HG03095 (cell line): Measurements from ENCODE around the gene CNTF.
"Not testable (repeated sequence)": the region's sequence is repeated elsewhere in the genome, so short reads cannot be mapped to it uniquely, and the experiment has no call there.

Source experiments
- ATAC-seq: cut with Tn5 transposase; IDR thresholded peaks from one replicate; pipeline ENCODE4 v1.9.1; 2021; ENCODE audit warnings: moderate library complexity; ENCODE audit not compliant: unreplicated experiment

The CNTF gene

DNA sequence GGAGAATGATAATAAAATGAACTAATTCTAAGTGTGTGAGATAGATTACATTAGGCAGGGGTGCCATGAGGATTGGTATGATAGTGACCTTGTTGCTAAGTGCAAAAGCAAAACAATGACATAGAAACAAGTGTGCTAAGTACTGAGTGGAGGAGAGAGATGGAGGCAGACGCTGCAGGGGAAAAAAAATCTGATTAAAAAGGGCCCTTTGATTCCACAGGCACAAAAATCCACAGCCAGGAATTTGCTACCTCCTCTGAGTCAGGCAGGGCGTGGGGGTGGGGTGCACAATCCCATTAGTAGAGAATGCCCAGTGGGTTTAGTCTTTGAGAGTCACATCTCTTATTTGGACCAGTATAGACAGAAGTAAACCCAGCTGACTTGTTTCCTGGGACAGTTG lies at the start of gene CNTF:
CNTF (plus strand) TSS at position 322 of the 400 bp plus-strand sequence. CDS start 88 bp downstream, outside the sequence.
- ATAC-seq = no peak

GRCh38 chr11:58572906-58573305 lies 49.6 kb upstream of the CNTF start:
- ATAC-seq = not testable (repeated sequence)

- no peak for ATAC-seq
These were observed 48.9 kb upstream of the CNTF start for GRCh38 chr11:58573451-58574104.

DNA sequence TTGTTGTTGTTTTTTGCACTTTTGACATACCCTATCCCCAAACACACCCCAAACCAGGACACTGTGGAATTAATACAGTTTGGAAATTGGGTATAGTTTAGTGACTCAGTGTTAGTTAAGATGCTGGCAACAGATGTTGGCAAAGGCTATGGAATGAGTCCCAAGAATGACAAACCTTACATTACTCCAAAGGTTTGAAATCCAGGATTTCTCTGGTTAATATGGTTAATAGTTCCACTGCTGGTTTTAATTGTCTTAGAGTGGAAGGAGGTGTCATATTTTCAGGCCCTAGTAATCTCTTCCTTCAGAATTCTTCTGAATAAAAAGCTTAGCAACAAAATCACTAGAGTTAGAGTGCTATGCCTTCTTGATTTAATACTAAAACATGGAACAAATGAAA lies 47.6 kb upstream of the CNTF start:
- no peak for ATAC-seq

- ATAC-seq = no peak
These were observed 47.0 kb upstream of the CNTF start, which contains the start of gene LPXN for GRCh38 chr11:58575377-58576020. TSS of gene LPXN (minus strand) at chr11:58575856. CDS start at chr11:58575772, 84 bp downstream.

GRCh38 chr11:58576887-58577471 lies 45.5 kb upstream of the CNTF start:
- no peak for ATAC-seq

DNA sequence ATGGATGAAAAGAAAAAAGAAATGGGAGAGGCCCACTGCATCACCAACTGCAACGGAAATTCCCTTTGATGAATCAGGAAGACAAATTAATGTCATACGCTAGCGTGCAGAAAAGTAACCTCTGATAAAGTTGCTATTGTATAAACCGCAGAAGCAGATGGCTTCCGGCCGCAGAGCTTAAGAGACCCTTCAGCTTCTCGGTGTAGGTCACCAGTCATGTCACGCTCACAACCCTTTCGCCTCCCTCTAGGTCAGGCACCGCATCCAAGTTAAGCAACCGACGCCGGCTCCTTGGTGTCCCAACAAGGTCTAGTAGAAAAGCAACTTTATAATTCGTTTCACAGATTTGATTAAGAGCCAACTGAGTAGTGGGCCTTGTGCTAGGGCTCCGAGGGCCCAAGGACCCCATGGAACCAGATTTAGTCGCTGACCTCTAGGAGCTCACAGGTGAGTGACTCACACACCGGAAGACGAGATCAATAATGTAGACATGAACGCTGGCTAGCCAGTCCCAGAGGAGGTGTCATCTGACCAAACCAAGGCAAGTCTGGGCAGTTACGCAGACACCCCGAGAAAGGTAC lies 44.8 kb upstream of the CNTF start:
- peak; percentile 49 for ATAC-seq

- no peak for ATAC-seq
These were observed 44.3 kb upstream of the CNTF start for GRCh38 chr11:58578136-58578634.

- ATAC-seq = peak; percentile 26
These were observed 43.8 kb upstream of the CNTF start, which contains the start of gene ZFP91 for GRCh38 chr11:58578635-58579191. TSS of gene ZFP91 (plus strand) at chr11:58579063. CDS start at chr11:58579282, 219 bp downstream.

DNA sequence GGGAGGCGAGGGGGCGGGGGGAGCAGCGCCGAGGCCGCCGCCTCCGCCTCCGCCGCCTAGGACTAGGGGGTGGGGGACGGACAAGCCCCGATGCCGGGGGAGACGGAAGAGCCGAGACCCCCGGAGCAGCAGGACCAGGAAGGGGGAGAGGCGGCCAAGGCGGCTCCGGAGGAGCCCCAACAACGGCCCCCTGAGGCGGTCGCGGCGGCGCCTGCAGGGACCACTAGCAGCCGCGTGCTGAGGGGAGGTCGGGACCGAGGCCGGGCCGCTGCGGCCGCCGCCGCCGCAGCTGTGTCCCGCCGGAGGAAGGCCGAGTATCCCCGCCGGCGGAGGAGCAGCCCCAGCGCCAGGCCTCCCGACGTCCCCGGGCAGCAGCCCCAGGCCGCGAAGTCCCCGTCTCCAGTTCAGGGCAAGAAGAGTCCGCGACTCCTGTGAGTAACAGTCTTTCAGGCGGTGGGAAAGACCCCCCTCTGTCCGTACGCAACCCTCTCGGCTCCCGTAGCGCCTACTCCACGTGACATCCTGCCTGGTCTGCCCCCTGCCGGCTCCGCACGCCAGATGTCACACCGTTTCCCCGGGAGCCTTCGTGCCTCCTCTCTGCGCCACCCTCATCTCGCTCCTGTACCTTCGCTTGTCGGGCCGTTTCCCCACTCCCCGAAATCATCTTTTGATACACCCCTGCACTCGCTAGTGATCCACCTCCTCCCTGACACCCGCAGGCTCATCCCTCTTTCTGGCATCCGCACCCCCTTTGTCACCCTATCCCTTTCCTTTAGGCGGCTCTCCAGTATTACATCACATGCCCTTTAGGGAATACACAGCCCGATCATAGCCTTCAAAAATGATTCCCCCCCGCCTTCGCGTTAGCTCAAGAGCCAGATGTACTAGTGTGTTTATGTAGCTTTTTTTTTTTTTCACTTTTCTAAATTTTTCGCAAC lies 43.0 kb upstream of the CNTF start:
- ATAC-seq = peak; percentile 39

DNA sequence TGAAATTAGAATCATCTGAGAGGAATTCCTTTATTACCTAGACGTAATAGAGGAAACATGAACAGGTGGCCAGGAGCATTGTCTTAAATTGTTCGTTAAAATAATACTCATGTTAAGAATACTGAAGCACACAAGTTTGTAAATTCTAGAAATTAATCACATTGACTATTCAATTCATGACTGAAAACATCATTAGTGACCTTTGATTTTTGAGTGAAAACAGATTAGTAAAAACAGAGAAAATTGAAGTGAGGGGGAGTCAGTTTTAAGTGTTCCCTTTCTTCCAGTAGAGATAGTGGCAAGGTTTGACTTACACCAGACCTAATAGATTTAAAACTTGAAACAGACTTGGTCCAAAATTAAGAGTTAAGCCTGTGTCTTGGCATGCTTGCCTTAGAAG lies 42.2 kb upstream of the CNTF start:
- ATAC-seq = no peak

GRCh38 chr11:58582437-58582836 lies 40.0 kb upstream of the CNTF start:
- no peak for ATAC-seq

DNA sequence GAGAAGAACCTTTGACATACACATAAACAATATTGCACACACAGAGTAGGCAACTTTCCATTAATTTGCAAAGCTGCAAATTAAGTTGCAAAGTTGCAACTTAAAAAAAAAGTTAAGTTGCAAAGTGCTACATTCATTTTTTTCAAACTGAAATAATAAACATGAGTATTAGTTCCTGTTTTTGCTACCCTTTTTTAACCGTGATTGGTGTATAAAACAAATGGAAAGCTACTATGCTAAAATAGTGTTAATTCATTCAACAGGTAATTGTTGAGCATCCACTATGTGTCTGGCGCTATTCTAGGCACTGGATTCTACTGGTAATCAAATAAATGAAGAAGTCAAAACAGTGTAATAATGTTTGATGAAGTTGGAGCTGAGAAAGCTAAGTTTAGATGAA lies 35.5 kb upstream of the CNTF start:
- ATAC-seq = no peak

GRCh38 chr11:58591659-58592058 lies 30.8 kb upstream of the CNTF start:
- no peak for ATAC-seq

DNA sequence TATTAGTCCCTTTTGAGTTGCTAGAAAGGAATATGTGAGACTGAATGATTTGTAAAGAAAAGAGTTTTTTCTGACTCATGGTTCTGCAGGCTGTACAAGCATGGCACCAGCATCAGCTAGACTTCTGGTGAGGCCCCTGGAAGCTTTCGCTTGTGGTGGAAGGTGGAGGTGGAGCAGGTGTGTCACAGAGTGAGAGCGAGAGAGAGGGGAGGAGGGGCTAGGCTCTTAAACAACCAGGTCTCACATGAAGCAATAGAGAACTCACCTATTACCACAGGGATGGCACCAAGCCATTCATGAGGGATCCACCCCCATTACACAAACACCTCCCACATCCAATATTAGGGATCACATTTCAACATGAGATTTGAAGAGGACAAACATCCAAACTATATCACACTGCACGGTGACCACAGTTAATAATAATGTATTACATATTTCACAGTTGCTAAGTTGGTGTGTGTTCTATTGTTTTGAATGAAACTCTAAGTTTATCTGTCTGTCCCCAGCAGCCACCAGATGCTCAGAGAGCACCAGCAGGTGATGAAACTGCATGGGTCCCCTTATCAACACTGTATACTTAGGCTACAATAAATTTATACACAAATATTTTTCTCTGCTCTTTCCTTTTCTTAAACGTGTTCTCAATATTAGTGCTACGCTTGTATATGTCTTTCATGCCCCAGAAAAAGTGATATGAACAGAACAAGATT lies 29.5 kb upstream of the CNTF start:
- ATAC-seq = no peak

- ATAC-seq = no peak
These were observed 27.6 kb upstream of the CNTF start for GRCh38 chr11:58594826-58595225.

DNA sequence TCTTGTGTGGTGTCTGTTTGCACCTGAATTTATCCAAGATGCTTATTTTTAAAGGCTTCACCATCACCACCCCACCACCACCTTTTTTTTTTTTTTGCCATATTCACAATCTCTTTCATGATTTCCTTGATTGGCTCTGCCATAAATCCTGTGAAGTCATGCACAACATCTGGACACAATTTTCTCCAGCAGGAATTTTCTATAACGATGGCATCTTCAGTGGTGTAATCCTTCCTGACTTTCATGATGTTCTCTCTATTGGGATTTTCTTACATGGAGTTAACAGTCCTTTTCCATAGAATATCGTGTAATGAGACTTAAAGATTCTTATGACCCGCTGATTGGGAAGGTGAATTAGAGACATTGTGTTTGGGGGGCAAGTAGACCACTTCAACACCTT lies 25.8 kb upstream of the CNTF start:
- no peak for ATAC-seq

GRCh38 chr11:58597486-58598144 lies 24.9 kb upstream of the CNTF start:
- no peak for ATAC-seq

DNA sequence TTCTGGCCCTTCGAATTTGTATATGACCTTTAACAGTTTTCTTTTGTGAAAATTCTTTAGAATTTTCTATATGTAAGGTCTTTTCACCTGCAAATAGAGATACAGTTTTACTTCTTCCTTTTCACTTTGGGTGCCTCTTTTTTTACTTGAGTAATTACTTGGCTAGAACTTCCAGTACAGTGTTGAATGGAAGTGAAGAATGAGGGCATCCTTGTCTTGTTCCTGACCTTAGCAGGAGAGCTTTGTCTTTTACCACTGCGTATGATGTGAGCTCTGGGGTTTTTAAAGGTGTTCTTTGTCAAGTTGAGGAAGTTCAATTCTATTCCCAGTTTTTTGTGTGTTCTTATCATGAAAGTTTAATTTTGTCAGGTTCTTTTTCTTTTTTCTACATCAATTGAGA lies 22.0 kb upstream of the CNTF start:
- ATAC-seq = no peak
